AG10803 (cell line): ENCODE results near the gene ZFHX3.

ENCODE experiments used
- DNase-seq: peaks from one replicate; pipeline ENCODE4 v3.0.0; 2010; ENCODE audit warnings: low read depth
- H3K4me3 ChIP-seq: 2 replicates; pipeline ENCODE4 v1.5.1; 2011; ENCODE audit warnings: mild to moderate bottlenecking, low read length, control low read depth
- TF ChIP-seq, protein P1 (sequence below): conservative IDR thresholded peaks from 2 replicates; pipeline ENCODE4 v1.5.1; 2011; ENCODE audit warnings: mild to moderate bottlenecking, low read length, control low read depth, inconsistent platforms

Gene ZFHX3

DNA sequence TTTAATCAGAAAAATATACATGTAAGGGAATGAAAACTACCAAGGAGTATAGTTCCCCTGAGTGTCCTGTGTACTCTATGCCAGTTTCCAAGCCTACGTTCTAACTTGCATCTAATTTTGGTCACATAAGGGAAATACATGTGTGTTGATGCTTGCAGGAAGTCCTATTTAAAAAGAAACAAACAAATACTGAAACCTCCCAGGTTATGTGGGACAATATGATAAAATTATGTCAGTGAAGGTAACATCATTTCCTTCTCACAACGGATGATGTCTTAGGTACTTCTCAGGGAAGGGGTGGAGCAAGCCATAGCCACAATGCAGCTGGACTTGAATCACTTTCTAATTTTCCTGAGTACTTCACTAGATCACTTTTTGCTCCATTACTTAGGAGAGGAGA lies 115.9 kb downstream of the ZFHX3 start:
- TF ChIP-seq, protein P1, sequence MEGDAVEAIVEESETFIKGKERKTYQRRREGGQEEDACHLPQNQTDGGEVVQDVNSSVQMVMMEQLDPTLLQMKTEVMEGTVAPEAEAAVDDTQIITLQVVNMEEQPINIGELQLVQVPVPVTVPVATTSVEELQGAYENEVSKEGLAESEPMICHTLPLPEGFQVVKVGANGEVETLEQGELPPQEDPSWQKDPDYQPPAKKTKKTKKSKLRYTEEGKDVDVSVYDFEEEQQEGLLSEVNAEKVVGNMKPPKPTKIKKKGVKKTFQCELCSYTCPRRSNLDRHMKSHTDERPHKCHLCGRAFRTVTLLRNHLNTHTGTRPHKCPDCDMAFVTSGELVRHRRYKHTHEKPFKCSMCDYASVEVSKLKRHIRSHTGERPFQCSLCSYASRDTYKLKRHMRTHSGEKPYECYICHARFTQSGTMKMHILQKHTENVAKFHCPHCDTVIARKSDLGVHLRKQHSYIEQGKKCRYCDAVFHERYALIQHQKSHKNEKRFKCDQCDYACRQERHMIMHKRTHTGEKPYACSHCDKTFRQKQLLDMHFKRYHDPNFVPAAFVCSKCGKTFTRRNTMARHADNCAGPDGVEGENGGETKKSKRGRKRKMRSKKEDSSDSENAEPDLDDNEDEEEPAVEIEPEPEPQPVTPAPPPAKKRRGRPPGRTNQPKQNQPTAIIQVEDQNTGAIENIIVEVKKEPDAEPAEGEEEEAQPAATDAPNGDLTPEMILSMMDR, result no peak
- H3K4me3 ChIP-seq, result no peak overlapping the region
- no peak for DNase-seq

DNA sequence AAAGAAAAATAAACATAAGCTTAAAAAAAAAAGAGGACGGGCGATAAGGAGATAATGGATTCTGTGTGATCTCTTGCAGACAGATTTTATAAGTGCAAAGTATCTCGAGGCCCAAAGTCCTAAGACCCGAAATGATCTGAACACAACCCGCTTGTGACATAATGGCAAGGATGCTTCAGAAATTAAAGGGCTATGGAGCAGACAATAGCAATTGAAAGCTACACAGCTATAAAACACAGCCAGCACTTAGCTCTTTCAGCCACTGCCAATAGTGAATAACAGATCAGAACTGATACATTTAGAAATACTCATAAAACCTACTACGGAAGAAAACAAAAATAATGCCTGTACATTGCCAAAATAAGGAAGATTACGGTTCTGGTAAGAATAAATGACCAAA lies 117.5 kb downstream of the ZFHX3 start:
- DNase-seq, result no peak
- TF ChIP-seq, protein P1, result no peak
- no peak overlapping the region for H3K4me3 ChIP-seq

DNA sequence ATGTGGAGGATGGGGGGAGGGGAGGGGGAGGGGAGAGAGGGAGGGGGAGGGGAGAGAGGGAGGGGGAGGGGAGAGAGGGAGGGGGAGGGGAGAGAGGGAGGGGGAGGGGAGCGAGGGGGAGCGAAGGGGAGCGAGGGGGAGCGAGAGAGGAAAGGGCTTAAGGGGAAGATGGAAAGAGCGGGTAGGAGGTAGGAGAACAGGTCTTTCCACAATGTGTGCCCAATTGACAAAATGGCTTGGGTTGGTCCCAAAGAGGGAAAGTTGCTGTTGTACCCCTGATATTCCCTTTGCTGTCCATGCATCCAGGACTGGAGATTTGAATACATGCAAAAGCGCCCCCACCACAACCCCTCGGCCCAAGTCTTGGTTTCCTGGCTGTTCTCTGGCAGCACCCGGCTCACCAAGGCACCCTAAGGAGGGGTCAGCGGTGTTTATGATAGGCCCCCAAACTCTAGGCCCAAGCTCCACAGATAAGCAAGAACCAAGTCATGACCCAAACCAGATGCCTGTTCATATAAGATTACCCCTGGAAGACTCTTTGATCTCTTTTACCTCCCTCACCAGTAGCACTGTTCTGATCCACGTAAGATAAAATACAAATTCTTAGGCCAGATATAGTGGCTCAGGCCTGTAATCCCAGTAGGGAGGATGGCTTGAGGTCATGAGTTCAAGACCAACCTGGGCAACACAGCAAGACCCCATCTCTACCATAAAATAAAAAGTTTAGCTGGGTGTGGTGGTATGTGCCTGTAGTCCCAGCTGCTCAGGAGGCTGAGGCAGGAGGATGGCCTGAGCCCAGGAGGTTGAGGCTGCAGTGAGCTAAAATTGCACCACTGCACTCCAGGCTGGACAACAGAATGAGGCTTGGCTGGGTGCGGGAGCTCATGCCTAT lies 119.6 kb downstream of the ZFHX3 start:
- H3K4me3 ChIP-seq, result no peak overlapping the region
- no peak for DNase-seq
- TF ChIP-seq, protein P1, result no peak

DNA sequence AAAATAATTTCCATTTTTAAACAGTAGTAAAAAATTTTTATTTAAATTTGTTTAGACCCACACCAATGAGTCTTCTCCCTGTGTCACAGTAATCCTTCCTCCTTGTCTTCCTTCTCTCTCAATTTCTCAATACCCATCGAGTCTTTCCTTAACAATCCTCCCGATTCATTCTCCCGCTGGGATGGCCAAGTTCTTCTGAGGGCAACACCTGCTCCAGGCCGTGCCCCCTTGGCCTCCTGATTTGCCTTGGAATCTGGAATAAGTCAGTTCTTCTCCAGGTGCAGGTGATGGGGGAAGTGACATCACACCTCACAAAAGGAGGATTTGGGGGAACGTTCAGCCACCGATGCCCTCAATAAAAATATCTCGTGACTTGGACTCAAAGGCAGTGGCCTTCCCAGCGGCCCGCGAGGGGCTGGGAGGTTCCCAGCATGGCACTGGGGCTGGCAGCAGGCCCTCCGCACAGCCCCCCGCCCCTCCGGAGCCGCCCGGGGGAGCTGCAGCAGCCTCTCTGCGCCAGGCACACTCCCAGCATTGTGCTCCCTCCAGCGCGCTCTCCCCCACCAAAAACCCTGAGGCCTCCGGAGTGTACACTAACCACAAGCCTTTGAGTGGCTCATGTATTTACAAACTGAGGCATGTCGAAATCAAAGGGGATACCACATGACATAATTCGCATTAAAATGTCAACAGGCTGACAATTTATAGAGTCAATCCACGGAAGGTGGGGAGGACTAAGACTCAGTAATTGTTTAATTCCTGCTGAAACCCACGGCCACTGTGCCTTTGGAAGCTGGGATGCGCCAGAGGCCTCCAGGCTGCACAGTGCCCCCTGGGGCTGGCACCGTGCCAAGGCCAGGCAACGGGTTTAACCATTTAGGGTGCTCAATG lies 120.5 kb downstream of the ZFHX3 start:
- H3K4me3 ChIP-seq, result no peak overlapping the region
- TF ChIP-seq, protein P1, result 0 out of 2 replicates have a peak, but pooled peaks have one; percentile 22
- peak; percentile 96 for DNase-seq

DNA sequence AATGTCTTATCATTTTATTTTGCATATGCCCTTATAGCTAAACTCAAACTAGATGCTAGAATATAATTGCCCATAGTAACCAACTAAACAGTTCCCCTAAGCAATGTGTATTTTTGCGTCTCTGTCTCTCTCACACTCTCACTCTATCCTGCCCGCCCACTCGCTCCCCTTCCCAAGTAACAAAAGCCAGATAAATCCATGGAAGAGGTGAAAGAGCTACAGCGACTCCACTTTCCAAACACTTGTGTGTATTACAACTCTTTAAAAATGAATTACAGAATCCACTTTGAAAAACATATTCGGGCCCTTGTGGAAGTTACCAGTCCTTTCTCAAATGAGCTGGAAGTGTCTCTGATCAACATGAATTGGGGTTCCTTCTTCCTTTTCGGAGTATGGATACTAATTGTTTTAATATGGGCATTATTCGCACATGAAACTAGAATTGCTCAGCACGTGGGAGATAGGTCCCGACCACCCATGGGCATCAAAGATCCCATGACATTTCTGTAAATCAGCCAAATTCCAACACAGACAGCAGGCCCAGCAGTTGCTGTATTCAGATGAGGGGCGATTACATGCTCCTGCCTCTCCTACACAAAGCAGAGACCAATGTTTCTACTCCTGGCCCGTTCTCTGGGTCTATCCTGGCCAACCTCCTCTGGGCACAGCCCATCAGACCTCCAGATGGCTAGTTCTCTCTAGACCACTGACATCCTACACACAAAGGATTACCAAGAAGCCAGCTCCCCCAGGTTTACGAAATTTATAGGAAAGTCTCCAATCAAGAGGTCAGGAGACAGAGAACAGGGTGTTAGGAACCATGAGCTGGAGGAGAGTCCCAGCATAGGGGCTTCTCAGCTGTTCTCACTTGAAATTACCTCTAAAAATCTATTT lies 121.5 kb downstream of the ZFHX3 start:
- TF ChIP-seq, protein P1, result no peak

DNA sequence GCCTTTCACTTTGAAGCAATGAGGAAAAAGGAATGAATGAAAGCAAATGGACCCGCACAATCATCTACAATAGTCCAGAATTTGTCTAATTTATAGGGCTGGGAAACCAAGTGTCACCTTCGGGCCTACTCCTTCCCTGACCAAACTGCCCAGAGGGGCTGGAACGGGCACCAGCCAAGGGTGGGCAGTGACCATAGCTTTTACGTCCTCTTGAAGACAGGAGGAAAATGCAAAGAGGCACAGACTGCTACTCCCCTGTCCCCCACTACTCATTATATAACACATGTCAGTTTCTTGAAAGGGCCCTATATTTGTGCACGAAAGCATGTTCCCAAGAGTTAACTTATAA lies 122.3 kb downstream of the ZFHX3 start:
- TF ChIP-seq, protein P1, result no peak
- no peak for DNase-seq
- H3K4me3 ChIP-seq, result no peak overlapping the region

More for the DNA sequence above, 121.5 kb downstream of the ZFHX3 start:
- no peak overlapping the region for H3K4me3 ChIP-seq
- DNase-seq, result no peak
